22Rv1 (cell line): Measurements from ENCODE around the gene LYPLA2.

Experiments
- ZFX ChIP-seq: fragments of 450-650 bp; IDR thresholded peaks from 2 replicates; pipeline ENCODE4 v1.6.1; 2017; ENCODE audit warnings: antibody characterized with exemption, borderline replicate concordance
- TF ChIP-seq, protein P1 (sequence below): fragments of 450-650 bp; IDR thresholded peaks from 2 replicates; pipeline ENCODE4 v1.5.1; 2017; ENCODE audit warnings: mild to moderate bottlenecking

DNA sequence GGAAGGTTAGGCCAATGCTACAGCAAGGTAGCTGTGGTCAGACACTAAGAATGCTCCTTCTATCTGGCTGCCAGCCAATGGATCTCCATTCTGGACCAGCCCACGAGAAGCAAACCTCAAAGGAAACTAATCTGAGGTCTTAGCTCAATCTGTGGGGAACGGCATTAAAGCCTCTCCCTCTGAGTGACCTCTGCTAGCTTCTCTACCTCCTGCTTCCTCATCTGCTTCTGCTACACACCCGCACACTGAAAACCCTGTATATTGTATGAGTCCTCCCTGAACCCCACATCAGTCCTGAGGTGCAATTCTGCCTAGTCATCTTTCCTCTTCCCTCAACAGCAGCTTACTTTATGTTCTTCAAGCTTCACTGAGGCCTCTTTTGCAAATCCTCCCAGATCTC, 16.5 kb downstream of the LYPLA2 start:
- TF ChIP-seq, protein P1, sequence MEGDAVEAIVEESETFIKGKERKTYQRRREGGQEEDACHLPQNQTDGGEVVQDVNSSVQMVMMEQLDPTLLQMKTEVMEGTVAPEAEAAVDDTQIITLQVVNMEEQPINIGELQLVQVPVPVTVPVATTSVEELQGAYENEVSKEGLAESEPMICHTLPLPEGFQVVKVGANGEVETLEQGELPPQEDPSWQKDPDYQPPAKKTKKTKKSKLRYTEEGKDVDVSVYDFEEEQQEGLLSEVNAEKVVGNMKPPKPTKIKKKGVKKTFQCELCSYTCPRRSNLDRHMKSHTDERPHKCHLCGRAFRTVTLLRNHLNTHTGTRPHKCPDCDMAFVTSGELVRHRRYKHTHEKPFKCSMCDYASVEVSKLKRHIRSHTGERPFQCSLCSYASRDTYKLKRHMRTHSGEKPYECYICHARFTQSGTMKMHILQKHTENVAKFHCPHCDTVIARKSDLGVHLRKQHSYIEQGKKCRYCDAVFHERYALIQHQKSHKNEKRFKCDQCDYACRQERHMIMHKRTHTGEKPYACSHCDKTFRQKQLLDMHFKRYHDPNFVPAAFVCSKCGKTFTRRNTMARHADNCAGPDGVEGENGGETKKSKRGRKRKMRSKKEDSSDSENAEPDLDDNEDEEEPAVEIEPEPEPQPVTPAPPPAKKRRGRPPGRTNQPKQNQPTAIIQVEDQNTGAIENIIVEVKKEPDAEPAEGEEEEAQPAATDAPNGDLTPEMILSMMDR = no peak
- no peak for TF ChIP-seq ZFX
